ENCODE measurements around the gene SELENOI.

- TF ChIP-seq EP300 (IDR thresholded peaks at IDR 0.05) (no peak), CTCF (IDR thresholded peaks at IDR 0.05) (no peak), POLR2A (IDR thresholded peaks at IDR 0.05) (no peak)
Measured at GRCh38 chr2:26363958-26364357, 18.0 kb downstream of the SELENOI start.
